ENCODE results near the gene GNAS-AS1.
"Not testable (repeated sequence)": the region's sequence is repeated elsewhere in the genome, so short reads cannot be mapped to it uniquely, and the experiment has no call there.

- TF ChIP-seq, protein P1, sequence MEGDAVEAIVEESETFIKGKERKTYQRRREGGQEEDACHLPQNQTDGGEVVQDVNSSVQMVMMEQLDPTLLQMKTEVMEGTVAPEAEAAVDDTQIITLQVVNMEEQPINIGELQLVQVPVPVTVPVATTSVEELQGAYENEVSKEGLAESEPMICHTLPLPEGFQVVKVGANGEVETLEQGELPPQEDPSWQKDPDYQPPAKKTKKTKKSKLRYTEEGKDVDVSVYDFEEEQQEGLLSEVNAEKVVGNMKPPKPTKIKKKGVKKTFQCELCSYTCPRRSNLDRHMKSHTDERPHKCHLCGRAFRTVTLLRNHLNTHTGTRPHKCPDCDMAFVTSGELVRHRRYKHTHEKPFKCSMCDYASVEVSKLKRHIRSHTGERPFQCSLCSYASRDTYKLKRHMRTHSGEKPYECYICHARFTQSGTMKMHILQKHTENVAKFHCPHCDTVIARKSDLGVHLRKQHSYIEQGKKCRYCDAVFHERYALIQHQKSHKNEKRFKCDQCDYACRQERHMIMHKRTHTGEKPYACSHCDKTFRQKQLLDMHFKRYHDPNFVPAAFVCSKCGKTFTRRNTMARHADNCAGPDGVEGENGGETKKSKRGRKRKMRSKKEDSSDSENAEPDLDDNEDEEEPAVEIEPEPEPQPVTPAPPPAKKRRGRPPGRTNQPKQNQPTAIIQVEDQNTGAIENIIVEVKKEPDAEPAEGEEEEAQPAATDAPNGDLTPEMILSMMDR (IDR thresholded peaks at IDR 0.05; ENCODE audit: poor library complexity), result not testable (repeated sequence)
- not testable (repeated sequence) for TF ChIP-seq EZH2phosphoT487 (IDR thresholded peaks at IDR 0.05; ENCODE audit: low read depth, severe bottlenecking, unreplicated experiment)
Measured at GRCh38 chr20:58820515-58820914, 30.2 kb downstream of the GNAS-AS1 start.
